NCI-H526 treated with DMSO at 0.1 percent for 48 hours (cell line): ENCODE measurements around the gene SIAH2.

ENCODE experiments used
- DNase-seq: peaks from one replicate; lab custom pipeline; 2025; lab: John Stamatoyannopoulos, UW

SIAH2 gene

DNA sequence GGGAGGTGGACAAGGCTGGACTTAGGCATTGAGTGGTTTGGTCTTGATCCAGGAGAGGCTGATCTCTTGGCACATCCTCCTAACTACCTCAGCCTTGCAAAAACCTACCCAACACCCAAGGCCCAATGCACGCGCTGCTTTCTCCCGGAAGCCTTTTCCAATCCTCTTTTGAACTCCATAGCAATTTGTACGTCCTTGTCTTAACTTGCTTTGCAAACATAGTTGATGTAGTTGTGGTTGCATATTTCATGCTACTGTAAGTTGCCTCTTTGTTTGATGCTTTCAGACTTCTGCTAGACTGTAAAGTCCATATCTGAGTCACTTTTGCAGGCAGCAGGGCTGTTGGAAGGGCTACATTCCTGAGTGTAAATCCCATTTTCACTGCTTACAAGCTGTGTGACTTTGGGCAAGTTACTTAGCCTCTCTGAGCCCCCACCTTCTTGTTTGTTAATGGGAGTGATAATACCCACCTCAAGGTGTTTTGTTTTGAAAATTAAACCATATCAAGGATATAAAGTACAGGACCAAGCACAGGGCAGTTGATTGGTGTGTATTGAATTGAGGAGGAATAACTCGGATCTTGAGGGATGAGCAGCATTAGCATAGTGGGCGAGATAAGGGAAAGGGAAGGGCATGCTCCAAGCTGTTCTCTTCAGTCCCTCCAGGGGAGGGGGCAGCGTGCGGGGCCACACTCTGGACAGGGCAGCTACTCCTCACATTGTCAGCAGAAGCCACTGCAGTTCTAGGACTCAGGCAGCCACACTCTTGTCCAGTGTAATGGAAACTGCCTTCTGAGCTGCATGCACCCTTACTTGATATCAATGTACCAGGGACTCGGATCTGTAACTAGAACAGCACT is 28.8 kb downstream of the SIAH2 start:
- no peak for DNase-seq

DNA sequence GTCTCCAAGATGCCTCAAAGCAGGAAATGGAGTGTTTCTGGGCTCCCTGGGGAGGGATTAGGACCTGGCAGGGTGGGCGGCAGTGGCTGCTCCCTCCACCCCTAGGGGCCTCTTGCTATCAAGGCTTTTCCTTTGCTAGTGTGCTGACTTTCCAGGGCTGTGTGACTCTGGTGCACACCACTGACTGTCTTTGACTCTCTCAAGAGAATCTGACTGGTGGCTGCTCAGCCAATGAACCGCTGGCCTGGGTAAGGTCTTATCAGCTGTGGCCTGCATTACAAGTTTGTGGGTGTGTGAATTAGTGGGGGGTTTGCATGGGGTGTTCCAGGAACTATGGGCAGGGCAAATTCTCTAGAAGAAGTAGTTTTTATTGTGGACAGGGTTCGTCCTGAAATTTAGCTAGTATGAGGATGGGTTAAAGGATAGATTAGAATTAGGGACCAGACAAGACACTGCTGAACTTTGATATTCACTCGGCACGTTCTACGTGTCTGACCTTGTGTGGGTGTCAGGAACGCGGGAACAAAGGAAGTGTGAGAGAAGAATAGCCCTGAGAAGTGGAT is 29.5 kb downstream of the SIAH2 start:
- DNase-seq: no peak

- DNase-seq: no peak
These were observed 33.1 kb downstream of the SIAH2 start for GRCh38 chr3:150729682-150730360.

DNA sequence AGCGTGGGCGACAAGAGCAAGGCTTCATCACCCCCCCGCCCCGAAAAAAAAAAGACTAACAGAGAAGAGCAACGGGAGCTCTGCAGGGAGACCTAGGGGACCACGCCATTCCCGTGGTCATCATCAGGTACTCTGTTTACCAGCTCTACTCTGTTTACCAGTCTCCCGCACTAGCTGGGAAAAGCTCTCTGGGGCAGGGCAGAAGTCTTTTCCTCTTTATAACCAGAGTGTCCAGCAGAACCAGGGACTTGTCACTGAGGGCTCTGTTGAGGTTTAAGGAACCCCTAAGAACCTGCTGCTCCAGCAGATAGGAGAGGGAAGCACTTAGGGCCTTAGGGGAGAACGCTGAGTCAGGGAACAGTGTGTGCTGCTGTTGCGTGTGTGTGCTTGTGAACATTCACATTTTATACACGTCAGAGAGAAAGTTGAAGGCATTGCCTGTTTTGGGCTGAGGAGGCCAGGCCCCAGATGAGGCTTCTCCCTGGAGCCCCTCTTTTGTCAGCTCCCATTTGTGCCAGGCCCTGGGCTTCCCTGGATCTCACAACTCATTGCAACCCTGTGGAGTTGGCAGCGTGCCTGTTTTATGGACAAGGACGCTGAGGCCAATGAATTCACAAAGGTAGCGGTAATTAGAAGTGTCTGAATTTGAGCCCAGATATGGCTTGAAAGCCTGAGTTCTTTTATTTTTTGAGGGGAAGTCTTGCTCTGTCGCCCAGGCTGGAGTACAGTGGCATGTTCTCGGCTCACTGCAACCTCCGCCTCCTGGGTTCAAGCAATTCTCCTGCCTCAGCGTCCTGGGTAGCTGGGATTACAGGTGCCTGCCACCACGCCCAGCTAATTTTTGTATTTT is 35.1 kb downstream of the SIAH2 start:
- DNase-seq: no peak

- DNase-seq: no peak
These were observed 37.4 kb downstream of the SIAH2 start for GRCh38 chr3:150725548-150725947.

- DNase-seq: no peak
These were observed 39.0 kb downstream of the SIAH2 start for GRCh38 chr3:150723946-150724345.

- no peak for DNase-seq
These were observed 40.7 kb downstream of the SIAH2 start for GRCh38 chr3:150722267-150722666.

GRCh38 chr3:150721285-150722130 is 41.5 kb downstream of the SIAH2 start:
- peak; percentile 73 for DNase-seq

GRCh38 chr3:150720444-150720843 is 42.5 kb downstream of the SIAH2 start:
- DNase-seq: no peak

- no peak for DNase-seq
These were observed 52.9 kb downstream of the SIAH2 start for GRCh38 chr3:150710097-150710496.

- peak; percentile 93 for DNase-seq
These were observed 59.1 kb downstream of the SIAH2 start, which contains the start of gene ERICH6 for GRCh38 chr3:150703756-150704344. Gene ERICH6, minus strand, starts transcription at chr3:150703920. Its CDS starts 22 bp downstream, at chr3:150703898.

GRCh38 chr3:150703299-150703755 is 59.6 kb downstream of the SIAH2 start:
- peak; percentile 73 for DNase-seq

- no peak for DNase-seq
These were observed 63.8 kb downstream of the SIAH2 start for GRCh38 chr3:150699068-150699639.

GRCh38 chr3:150697646-150698045 is 65.3 kb downstream of the SIAH2 start:
- no peak for DNase-seq

GRCh38 chr3:150691414-150692040 is 71.4 kb downstream of the SIAH2 start:
- DNase-seq: no peak
